NB4 (cell line): ENCODE measurements around the gene AMBRA1.
A peak's percentile ranks its signal among the peaks of the same experiment; 100 is the strongest.

Source experiments
- DNase-seq: peaks from one replicate; pipeline ENCODE4 v3.0.0; 2010; ENCODE audit warnings: low read depth
- H3K4me3 ChIP-seq: one replicate; pipeline ENCODE4 v1.5.1; 2011; ENCODE audit warnings: mild to moderate bottlenecking, low read depth, low read length, moderate library complexity
- MYC ChIP-seq: IDR thresholded peaks from 2 replicates; pipeline ENCODE4 v1.6.1; 2011; ENCODE audit warnings: low read depth, low read length
- POLR2A ChIP-seq: IDR thresholded peaks from 2 replicates; pipeline ENCODE4 v1.6.1; 2011; ENCODE audit warnings: mild to moderate bottlenecking; ENCODE audit not compliant: insufficient read length; ENCODE audit errors: extremely low read depth
- TF ChIP-seq, protein P1 (sequence below): IDR thresholded peaks from one replicate; pipeline ENCODE4 v1.5.1; 2012; ENCODE audit warnings: low read depth, low read length
- TF ChIP-seq, protein P2 (sequence below): IDR thresholded peaks from 2 replicates; pipeline ENCODE4 v1.6.1; 2011; ENCODE audit warnings: low read depth, low read length

Gene AMBRA1

DNA sequence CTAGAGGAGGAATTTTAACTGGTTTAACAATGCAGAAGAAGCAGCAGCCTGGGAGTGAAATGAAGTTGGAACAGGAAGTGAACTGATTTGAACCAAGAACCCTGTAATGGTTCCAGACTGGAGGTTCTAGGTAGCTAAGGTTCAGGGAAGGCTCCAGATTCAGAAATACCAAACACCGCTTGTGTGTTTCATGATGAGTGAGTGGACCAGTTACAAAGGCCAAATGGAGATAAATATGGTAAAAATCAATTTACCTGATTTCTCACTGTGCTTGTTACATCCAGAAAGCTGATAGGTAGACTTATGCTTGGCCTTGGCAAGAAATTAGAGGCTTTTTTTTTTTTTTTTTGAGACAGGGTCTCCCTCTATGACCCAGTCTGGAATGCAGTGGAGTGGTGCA lies 36.4 kb upstream of the AMBRA1 start:
- TF ChIP-seq, protein P1, sequence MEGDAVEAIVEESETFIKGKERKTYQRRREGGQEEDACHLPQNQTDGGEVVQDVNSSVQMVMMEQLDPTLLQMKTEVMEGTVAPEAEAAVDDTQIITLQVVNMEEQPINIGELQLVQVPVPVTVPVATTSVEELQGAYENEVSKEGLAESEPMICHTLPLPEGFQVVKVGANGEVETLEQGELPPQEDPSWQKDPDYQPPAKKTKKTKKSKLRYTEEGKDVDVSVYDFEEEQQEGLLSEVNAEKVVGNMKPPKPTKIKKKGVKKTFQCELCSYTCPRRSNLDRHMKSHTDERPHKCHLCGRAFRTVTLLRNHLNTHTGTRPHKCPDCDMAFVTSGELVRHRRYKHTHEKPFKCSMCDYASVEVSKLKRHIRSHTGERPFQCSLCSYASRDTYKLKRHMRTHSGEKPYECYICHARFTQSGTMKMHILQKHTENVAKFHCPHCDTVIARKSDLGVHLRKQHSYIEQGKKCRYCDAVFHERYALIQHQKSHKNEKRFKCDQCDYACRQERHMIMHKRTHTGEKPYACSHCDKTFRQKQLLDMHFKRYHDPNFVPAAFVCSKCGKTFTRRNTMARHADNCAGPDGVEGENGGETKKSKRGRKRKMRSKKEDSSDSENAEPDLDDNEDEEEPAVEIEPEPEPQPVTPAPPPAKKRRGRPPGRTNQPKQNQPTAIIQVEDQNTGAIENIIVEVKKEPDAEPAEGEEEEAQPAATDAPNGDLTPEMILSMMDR = no peak
- TF ChIP-seq POLR2A = no peak
- TF ChIP-seq, protein P2, sequence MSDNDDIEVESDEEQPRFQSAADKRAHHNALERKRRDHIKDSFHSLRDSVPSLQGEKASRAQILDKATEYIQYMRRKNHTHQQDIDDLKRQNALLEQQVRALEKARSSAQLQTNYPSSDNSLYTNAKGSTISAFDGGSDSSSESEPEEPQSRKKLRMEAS = no peak
- TF ChIP-seq MYC = no peak
- DNase-seq = no peak
- no peak overlapping the region for H3K4me3 ChIP-seq

DNA sequence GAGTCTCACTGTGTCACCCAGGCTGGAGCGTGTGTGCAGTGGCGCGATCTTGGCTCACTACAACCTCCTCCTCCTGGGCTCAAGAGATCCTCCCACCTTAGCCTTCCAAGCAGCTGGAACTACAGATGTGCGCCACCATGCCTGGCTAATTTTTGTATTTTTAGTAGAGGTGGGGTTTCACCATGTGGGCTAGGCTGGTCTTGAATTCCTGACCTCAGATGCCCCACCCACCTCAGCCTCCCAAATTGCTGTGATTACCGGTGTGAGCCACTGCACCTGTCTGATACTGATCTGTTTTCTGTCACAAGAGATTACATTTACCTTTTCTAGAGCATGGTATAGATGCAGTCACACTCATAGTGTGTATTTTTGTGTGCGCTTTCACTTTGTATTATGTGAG lies 35.1 kb upstream of the AMBRA1 start:
- no peak for DNase-seq
- TF ChIP-seq, protein P1 = no peak
- TF ChIP-seq MYC (no peak), POLR2A (no peak)
- TF ChIP-seq, protein P2 = no peak
- H3K4me3 ChIP-seq = no peak overlapping the region

DNA sequence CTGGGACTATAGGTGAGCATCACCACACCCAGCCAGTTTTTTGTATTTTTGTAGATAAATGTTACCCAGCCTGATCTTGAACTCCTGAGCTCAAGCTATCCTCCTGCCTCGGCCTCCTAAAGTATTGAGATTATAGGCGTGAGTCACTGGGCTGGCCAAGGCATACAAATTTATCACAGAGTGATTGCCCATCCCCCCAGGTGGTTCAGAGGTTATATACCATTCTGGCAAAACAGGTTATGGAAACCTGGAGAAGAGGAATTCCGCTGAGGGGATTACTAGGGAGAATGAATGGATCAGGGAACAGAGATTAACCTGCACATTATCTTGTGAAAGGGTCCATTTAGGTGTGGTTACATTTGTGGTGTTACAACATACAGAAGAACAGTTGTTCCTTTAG lies 31.6 kb upstream of the AMBRA1 start:
- H3K4me3 ChIP-seq = no peak overlapping the region
- DNase-seq = no peak
- no peak for TF ChIP-seq MYC
- TF ChIP-seq POLR2A = no peak
- TF ChIP-seq, protein P1 = no peak
- TF ChIP-seq, protein P2 = no peak

DNA sequence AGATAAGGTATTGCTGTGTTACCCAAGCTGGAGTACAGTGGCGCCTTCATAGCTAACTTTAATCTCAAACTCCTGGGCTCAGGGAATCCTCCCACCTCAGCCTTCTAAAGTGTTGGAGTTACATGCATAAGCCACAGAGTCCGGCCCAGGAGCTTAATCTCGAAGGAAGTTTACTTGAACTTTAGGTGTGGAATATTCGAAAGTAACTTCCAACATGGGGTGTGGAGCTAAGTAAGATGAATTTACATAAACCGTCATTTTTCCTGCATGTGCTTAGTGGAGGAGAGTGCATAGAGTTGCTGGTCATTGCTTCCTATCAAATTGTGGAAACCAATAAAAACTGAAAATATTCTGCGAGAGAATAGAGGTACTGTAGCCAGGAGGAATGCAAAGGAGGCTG lies 25.0 kb upstream of the AMBRA1 start:
- peak; percentile 16; the same call in 1 of the 2 replicates for TF ChIP-seq MYC
- no peak for TF ChIP-seq POLR2A
- TF ChIP-seq, protein P1 = no peak
- H3K4me3 ChIP-seq = peak overlapping the region; percentile 97
- DNase-seq = peak; percentile 34

DNA sequence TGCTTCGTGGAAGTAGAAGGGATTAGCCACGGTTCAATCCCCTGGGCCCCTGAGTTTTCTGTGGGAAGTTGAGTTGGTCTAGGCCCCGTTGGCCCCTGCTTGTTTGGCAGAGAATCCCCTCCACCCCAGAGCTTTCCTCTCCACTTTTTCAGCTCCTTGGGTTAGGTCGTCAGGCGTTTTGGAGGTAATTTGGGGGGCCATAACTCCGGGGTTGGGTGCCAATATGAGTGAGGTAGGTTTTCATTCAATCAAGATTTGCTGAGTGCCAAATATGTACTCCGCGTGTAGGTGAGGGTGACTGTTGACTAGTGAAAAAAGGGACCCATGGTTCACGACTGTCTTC lies 24.1 kb upstream of the AMBRA1 start:
- no peak for DNase-seq
- no peak for TF ChIP-seq POLR2A
- TF ChIP-seq MYC = no peak
- TF ChIP-seq, protein P1 = no peak
- TF ChIP-seq, protein P2 = no peak

More for the DNA sequence above, 24.1 kb upstream of the AMBRA1 start:
- H3K4me3 ChIP-seq = peak overlapping the region; percentile 97
